ENCODE measurements around the gene UPB1.

The UPB1 gene

DNA sequence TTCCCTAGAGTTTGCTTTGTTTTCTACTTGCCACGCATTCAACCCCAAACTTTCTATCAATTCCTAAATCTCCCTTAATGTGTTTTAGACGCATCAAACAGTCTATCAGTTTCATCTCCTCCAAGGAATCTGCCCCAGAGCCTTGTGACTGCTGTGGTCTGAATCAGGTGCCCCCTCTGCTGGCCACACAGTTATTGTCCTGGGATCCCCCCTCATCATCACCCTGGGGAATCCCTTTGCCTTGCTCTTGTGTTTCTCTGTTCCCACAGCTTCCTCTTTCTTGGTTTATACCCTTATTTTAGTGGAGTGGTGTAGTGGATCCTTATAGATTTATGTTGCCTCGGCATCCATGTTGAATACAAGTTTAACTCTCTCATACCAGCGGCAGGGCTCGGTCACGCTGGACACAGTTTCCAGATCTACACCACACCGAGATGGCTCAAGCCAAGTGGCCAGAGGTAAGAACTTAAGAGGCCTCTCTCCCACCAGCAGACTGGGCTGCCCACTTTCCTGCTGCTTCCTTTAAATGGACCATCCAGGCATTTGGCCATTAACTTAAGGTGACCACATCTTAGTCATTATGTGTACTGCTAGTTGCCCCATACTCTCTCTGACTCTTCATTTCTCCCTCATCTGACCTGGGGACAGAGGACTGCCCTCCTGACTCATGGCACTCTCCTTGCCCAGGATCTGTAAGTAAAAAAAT, 8.2 kb downstream of the UPB1 start:
- TF ChIP-seq L3MBTL2 (conservative IDR thresholded peaks at IDR 0.05) (no peak), SUZ12 (IDR thresholded peaks at IDR 0.05) (no peak), FOXM1 (IDR thresholded peaks at IDR 0.05; ENCODE audit: borderline replicate concordance) (no peak), SP1 (IDR thresholded peaks at IDR 0.05) (no peak)
- TF ChIP-seq, protein P1, sequence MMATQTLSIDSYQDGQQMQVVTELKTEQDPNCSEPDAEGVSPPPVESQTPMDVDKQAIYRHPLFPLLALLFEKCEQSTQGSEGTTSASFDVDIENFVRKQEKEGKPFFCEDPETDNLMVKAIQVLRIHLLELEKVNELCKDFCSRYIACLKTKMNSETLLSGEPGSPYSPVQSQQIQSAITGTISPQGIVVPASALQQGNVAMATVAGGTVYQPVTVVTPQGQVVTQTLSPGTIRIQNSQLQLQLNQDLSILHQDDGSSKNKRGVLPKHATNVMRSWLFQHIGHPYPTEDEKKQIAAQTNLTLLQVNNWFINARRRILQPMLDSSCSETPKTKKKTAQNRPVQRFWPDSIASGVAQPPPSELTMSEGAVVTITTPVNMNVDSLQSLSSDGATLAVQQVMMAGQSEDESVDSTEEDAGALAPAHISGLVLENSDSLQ (IDR thresholded peaks at IDR 0.05) = 0 out of 2 replicates have a peak, but pooled peaks have one; percentile 16
- ChIA-PET POLR2A (no interaction called here), CTCF (interaction anchor here (0.7 to 1.8 kb wide), 4 partner anchors 10 to 778 kb away, joined by 3 to 5 read pairs (median 4); no protein-coding TSS in a partner anchor)
- peak; percentile 84 for DNase-seq (ENCODE audit: extremely low spot score)

DNA sequence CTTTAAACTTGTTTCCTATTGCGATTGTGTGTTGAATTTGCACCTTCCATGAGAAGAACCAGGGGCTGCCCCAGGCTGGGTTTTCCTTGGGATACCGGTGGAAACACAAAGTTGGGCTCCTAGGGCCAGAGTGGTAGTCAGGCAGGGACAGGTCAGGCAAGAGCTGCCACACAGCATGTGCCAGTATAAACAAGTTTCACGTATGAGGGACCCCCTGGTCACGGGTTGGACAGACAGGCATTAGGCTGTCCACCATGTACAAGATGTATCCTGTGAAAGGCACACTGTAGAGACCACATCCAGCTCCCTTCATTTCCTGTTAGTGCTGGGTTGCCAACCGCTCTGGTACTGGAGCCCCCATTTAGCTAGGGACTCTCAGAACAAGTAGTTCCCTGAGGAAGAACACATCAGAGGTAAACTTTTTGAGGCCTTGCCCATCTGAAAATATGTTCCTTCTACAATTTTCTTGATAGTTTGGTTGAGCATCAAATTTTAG, 8.8 kb downstream of the UPB1 start:
- ChIA-PET POLR2A (no interaction called here), CTCF (interaction anchor here (0.6 to 1.3 kb wide), 2 partner anchors 70 to 123 kb away, joined by 3 read pairs; no protein-coding TSS in a partner anchor)
- DNase-seq (ENCODE audit: extremely low spot score) = no peak
- TF ChIP-seq SP1 (IDR thresholded peaks at IDR 0.05) (no peak), FOXM1 (IDR thresholded peaks at IDR 0.05; ENCODE audit: borderline replicate concordance) (no peak), SUZ12 (IDR thresholded peaks at IDR 0.05) (no peak), ARNT (IDR thresholded peaks at IDR 0.05) (no peak), TARDBP (IDR thresholded peaks at IDR 0.05) (no peak), CTBP1 (IDR thresholded peaks at IDR 0.05; ENCODE audit: borderline replicate concordance) (no peak), FOXK2 (IDR thresholded peaks at IDR 0.05) (no peak)
- TF ChIP-seq, protein P1 (IDR thresholded peaks at IDR 0.05) = no peak

DNA sequence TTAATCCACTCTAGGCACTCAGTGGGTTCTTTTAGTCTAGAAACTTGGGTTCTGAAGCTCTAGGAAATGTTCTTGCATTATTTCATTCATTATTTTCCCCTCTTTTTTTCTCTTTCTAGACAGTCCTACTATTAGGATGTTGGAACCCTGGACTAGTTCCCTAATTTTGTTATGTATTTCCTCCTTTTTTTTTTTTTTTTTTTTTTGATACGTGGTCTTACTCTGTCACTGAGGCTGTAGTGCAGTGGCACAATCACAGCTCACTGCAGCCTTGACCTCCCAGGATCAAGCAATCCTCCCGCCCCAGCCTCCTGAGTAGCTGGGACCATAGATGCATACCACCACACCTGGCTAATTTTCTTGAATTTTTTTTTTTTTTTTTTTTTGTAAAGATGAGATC, 9.4 kb downstream of the UPB1 start:
- TF ChIP-seq LEF1 (IDR thresholded peaks at IDR 0.05; ENCODE audit: borderline replicate concordance) (no peak), CTBP1 (IDR thresholded peaks at IDR 0.05; ENCODE audit: borderline replicate concordance) (no peak), ZNF384 (IDR thresholded peaks at IDR 0.05) (no peak), BHLHE40 (IDR thresholded peaks at IDR 0.05; ENCODE audit: borderline replicate concordance) (no peak), ELF4 (IDR thresholded peaks at IDR 0.05) (no peak), NFRKB (IDR thresholded peaks at IDR 0.05) (no peak), FOXA1 (IDR thresholded peaks at IDR 0.05) (no peak), L3MBTL2 (conservative IDR thresholded peaks at IDR 0.05) (no peak), FOXM1 (IDR thresholded peaks at IDR 0.05; ENCODE audit: borderline replicate concordance) (no peak), TARDBP (IDR thresholded peaks at IDR 0.05) (no peak)
- TF ChIP-seq, protein P1 (IDR thresholded peaks at IDR 0.05) = no peak
- CTCF ChIA-PET = interaction anchor here (0.6 to 1.7 kb wide), 4 partner anchors 71 to 177 kb away, joined by 3 to 6 read pairs (median 4); no protein-coding TSS in a partner anchor
- POLR2A ChIA-PET = no interaction called here
- DNase-seq (ENCODE audit: extremely low spot score) = no peak

DNA sequence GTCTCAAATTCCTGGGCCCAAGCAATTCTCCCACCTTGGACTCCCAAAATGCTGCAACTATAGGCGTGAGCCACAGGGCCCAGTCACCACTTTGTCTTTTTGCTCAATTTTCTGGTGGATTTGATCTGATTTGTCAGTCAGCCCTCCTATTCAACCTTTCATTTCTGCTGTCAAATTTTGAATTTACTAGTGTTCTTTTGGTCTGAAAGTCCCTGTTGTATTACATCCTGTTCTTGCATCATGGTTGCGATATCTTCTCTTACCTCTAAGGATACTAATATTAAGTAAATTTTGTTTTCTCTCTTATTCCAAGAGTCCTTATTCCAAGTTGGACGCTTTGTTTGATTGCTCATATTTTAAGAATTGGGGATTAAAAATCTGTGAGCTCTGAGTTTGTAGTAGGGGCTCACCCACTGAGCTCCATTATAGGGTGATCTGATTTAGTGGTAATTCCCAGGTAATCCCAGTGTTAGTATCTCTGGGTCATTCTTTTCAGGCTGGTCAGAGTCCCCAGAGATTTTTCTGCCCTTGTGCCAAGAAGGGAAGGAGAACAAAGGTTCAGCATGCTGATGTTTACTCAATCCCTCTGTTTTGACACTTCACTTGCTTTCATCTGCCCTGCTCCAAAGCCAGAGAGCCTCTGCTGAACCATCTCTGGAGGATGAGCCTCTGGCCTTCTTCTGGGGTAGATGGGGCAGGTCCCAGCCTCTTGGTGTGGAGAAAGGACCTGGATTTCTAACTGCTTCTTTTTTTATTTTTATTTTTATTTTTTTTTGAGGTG, 10.0 kb downstream of the UPB1 start:
- TF ChIP-seq SUZ12 (IDR thresholded peaks at IDR 0.05) (no peak), CTBP1 (IDR thresholded peaks at IDR 0.05; ENCODE audit: borderline replicate concordance) (no peak), ARNT (IDR thresholded peaks at IDR 0.05) (no peak), L3MBTL2 (conservative IDR thresholded peaks at IDR 0.05) (no peak), ELF4 (IDR thresholded peaks at IDR 0.05) (no peak), HDGF (IDR thresholded peaks at IDR 0.05; ENCODE audit: borderline replicate concordance) (no peak), BHLHE40 (IDR thresholded peaks at IDR 0.05; ENCODE audit: borderline replicate concordance) (no peak), SP1 (IDR thresholded peaks at IDR 0.05) (no peak), ZNF384 (IDR thresholded peaks at IDR 0.05) (no peak)
- TF ChIP-seq, protein P1 (IDR thresholded peaks at IDR 0.05) = no peak
- DNase-seq (ENCODE audit: extremely low spot score) = no peak
- ChIA-PET CTCF (interaction anchor here (0.7 to 1.7 kb wide), 3 partner anchors 71 to 178 kb away, joined by 3 to 6 read pairs (median 6); no protein-coding TSS in a partner anchor), POLR2A (no interaction called here)

DNA sequence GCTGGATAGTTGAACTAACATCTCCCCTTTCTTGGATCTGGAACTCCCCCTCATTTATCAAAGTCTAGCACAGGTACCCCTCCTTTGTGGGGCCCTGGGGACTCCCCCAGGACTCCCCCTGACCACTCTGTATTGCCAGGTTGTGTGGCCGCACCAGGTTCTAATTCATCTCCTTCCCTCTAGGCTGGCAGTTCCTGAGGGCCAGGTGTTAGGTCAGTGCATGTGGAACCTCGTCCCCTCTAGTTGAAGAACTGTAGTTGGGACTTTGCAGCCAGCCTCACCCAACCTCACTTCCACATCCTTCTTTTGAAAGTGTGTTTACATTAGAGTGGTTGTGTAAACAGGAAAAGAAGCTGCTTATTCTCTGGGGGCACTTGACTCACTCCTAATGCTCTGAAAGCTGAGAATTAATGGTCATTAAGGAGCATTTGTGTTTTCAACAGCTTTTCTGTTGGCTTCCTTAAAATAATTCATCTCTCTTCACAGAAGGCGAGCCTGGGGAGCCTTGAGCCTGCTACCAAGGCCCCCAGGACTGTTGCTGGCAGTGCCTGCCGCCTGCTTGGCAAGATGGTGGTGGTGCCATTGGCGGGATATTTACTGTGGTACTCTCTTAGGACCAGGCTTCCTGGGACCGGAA, 11.8 kb downstream of the UPB1 start:
- ChIA-PET POLR2A (no interaction called here), CTCF (interaction anchor here (0.6 to 1.2 kb wide), 4 partner anchors 9 to 83 kb away, joined by 3 to 5 read pairs (median 4); no protein-coding TSS in a partner anchor)
- TF ChIP-seq, protein P1 (IDR thresholded peaks at IDR 0.05) = no peak
- TF ChIP-seq FOXK2 (IDR thresholded peaks at IDR 0.05) (no peak), ARNT (IDR thresholded peaks at IDR 0.05) (no peak), SUZ12 (IDR thresholded peaks at IDR 0.05) (no peak), FOXA1 (IDR thresholded peaks at IDR 0.05) (no peak), CTBP1 (IDR thresholded peaks at IDR 0.05; ENCODE audit: borderline replicate concordance) (no peak), ELF4 (IDR thresholded peaks at IDR 0.05) (no peak), TARDBP (IDR thresholded peaks at IDR 0.05) (no peak), FOXM1 (IDR thresholded peaks at IDR 0.05; ENCODE audit: borderline replicate concordance) (no peak), SP1 (IDR thresholded peaks at IDR 0.05) (no peak)
- DNase-seq (ENCODE audit: extremely low spot score) = no peak
